ENCODE results near the gene GAL3ST3.

The GAL3ST3 gene

GRCh38 chr11:66016793-66017177 lies 32.2 kb downstream of the GAL3ST3 start:
- TF ChIP-seq GATA2 (IDR thresholded peaks at IDR 0.05; ENCODE audit: low read depth, low read length) (no peak), GATA3 (IDR thresholded peaks at IDR 0.05; ENCODE audit: low read depth, low read length) (no peak)

GRCh38 chr11:66015936-66016792 lies 32.8 kb downstream of the GAL3ST3 start:
- TF ChIP-seq GATA2 (IDR thresholded peaks at IDR 0.05; ENCODE audit: low read depth, low read length) (no peak), GATA3 (IDR thresholded peaks at IDR 0.05; ENCODE audit: low read depth, low read length) (no peak)

GRCh38 chr11:66015454-66015881 lies 33.5 kb downstream of the GAL3ST3 start:
- TF ChIP-seq GATA2 (IDR thresholded peaks at IDR 0.05; ENCODE audit: low read depth, low read length) (no peak), GATA3 (IDR thresholded peaks at IDR 0.05; ENCODE audit: low read depth, low read length) (no peak)

DNA sequence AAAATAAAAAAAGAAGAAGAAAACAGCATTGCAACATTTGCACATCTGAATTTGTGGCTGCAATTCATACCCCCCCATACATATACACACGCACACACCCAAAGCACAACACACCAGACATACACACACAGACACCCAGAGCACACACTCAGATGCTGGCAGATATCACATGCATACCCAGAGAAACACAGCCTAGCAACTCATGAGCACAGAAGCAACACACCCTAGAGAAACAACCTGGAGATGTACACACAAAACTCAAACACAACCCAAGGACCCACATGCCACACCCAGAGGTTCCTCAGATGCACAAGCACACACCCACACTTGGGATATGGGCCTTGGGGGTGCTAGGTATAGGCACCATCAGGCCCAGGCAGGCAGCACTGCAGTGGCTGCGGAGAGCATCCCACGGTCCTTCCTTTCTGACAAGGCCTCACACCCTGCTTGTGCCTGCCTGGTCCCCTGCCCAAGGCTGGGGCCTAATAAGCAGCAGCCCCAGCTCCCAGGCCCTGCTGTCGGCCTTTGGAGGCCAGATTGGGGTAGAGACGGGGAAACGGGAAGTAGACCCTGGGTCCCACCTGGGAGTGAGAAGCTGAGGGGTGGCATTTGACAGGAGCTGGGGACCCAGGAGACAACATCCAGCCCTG lies 34.0 kb downstream of the GAL3ST3 start:
- TF ChIP-seq GATA2 (IDR thresholded peaks at IDR 0.05; ENCODE audit: low read depth, low read length) (no peak), GATA3 (IDR thresholded peaks at IDR 0.05; ENCODE audit: low read depth, low read length) (no peak)

- no peak for TF ChIP-seq GATA2 (IDR thresholded peaks at IDR 0.05; ENCODE audit: low read depth, low read length)
- no peak for TF ChIP-seq GATA3 (IDR thresholded peaks at IDR 0.05; ENCODE audit: low read depth, low read length)
Measured at GRCh38 chr11:66013762-66014100, 35.2 kb downstream of the GAL3ST3 start.

DNA sequence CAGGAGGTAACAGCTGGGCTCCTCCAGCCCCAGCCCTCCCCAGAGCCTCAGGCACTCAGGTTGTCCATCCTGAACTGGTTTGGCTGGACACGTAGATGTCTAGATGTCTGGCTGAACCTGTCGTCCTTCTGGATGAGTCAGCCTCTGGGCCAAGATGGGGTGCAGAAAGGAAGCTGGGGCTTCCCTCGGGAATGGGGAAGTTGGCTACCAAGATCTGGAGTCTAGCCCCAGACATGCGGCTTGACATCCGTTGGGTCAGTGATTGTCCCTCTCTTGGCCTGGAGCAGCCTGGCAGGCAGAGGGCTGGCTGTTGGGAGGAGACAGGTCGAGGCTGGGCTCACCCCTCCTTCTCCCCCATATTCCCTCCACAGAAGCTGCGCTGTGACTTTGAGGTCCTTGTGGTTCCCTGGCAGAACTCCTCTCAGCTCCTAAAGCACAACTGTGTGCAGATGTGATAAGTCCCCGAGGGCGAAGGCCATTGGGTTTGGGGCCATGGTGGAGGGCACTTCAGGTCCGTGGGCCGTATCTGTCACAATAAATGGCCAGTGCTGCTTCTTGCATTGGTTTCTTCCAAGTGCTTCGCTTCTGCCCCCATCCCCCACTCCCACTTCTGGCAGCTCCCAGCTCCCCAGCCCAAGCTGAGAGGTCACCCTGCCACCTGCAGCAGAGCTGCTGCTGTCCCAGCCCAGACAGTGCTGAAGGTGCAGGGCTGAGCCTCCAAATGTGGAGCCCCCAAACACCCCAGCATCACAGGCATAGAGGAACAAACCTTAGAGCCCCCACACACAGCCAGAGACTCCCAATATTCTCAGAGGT lies 35.8 kb downstream of the GAL3ST3 start:
- TF ChIP-seq GATA3 (IDR thresholded peaks at IDR 0.05; ENCODE audit: low read depth, low read length) = no peak
- no peak for TF ChIP-seq GATA2 (IDR thresholded peaks at IDR 0.05; ENCODE audit: low read depth, low read length)

DNA sequence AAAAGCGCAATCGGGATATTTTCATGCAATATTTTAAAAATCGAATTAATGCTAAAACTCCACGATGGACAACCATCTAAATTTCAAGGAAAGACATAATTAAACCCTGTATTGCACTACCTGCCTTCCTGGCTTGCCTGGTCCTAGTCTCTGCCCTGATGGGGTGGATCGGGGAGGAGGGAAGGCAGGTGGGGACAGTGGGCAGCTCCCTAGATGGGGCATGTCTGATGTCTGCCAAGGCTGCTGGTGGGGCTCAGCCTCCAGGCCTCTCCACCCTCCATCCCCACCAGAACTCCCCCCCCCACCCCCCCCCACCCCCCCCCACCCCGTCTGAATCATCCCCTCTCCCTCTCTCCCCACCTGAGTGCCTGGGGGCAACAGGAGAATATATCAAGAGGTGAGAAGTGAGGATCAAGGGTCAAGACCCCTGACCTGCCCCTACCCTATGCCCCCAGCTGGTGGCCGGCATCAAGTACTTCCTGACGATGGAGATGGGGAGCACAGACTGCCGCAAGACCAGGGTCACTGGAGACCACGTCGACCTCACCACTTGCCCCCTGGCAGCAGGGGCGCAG lies 36.5 kb downstream of the GAL3ST3 start:
- TF ChIP-seq GATA3 (IDR thresholded peaks at IDR 0.05; ENCODE audit: low read depth, low read length) (no peak), GATA2 (IDR thresholded peaks at IDR 0.05; ENCODE audit: low read depth, low read length) (no peak)

DNA sequence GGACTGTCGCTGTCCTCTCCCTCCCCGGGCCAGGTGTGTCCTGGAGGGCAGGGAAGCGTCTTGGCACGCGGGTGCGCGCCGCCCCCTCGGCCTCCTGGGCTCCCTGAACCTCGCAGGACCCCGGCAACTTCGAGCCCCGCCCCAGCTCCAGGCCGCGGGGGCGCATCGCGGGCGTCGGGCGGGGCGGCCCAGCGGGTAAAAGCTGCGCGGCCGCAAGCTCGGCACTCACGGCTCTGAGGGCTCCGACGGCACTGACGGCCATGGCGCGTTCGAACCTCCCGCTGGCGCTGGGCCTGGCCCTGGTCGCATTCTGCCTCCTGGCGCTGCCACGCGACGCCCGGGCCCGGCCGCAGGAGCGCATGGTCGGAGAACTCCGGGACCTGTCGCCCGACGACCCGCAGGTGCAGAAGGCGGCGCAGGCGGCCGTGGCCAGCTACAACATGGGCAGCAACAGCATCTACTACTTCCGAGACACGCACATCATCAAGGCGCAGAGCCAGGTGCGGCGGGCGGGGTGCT lies 37.1 kb downstream of the GAL3ST3 start, which contains the start of gene CST6:
Gene CST6, plus strand, starts transcription at position 224 of the 519 bp plus-strand sequence. Its CDS starts 37 bp downstream, at position 261.
- TF ChIP-seq GATA2 (IDR thresholded peaks at IDR 0.05; ENCODE audit: low read depth, low read length) (no peak), GATA3 (IDR thresholded peaks at IDR 0.05; ENCODE audit: low read depth, low read length) (no peak)

DNA sequence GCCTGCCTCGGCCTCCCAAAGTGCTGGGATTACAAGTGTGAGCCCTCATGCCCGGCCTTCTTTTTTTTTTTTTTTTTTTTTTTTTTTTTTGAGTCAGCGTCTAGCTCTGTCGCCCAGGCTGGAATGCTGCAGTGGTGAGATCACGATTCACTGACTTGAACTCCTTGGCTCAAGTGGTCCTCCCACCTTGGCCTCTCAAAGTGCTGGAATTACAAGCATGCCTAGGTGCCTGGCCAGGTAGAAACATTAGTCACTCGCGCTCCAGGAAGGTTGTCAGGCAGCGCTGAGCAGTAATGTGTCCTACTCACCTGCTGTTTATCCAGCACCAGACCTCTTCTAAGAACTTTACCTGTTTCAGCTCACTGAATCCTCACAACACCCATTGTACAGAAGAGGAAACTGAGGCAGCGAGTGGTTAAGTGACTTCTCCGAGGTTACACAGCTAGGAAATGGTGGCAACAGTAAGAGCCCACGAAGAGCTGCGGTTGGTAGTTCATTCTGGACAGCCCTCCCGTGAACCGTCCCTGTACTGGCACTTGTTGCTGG lies 37.6 kb downstream of the GAL3ST3 start:
- TF ChIP-seq GATA2 (IDR thresholded peaks at IDR 0.05; ENCODE audit: low read depth, low read length) (no peak), GATA3 (IDR thresholded peaks at IDR 0.05; ENCODE audit: low read depth, low read length) (no peak)

DNA sequence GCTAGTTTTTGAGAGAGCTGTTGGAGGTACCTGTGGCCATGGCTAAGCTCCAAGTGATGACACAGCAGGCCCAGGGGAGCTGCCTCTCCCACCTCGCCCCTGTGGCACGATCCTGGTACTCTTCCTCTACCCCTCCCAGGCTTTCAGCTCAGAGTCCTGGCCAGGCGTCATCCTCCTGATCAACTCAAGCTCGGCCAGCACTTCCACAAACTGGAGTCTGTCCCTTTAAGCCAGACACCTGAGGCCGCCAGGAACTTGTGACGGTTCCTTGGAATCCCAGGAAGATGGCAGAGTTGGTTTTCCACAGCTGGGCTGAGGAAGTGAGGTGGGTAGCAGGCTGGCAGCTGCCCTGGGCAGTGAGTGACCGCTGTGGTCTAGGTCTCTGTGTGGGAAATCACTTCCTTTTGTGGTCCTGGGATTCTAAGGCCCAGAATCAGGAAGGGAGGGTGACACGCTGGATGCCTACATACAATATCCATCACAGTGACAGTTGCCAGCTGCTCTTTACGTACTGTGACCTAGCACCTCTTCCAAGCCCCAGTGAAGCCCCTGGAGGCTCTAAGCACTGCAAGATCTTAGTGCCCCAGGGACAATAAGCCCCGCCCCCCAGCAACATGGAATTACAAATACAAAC lies 40.4 kb downstream of the GAL3ST3 start:
- TF ChIP-seq GATA2 (IDR thresholded peaks at IDR 0.05; ENCODE audit: low read depth, low read length) (no peak), GATA3 (IDR thresholded peaks at IDR 0.05; ENCODE audit: low read depth, low read length) (no peak)

DNA sequence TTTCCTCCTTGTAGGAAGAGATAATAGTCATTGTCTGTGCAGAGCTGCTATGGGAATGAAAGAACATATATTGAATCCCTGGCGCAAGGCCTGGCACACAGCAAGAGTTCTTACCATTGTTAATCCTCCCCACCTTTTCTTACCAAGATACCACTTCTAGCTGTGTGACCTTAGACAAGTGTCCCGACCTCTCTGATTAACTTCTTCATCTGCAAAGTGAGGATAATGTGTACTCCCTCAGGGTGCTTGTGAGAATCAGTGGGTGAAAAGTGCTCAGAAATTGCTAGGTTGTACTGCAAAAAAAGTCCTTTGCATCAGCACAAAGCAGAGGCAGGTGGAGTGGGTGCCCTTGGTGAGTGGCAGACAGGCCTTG lies 40.9 kb downstream of the GAL3ST3 start:
- TF ChIP-seq GATA2 (IDR thresholded peaks at IDR 0.05; ENCODE audit: low read depth, low read length) (no peak), GATA3 (IDR thresholded peaks at IDR 0.05; ENCODE audit: low read depth, low read length) (no peak)

GRCh38 chr11:66007201-66007634 lies 41.7 kb downstream of the GAL3ST3 start:
- TF ChIP-seq GATA3 (IDR thresholded peaks at IDR 0.05; ENCODE audit: low read depth, low read length) = no peak

- TF ChIP-seq GATA3 (IDR thresholded peaks at IDR 0.05; ENCODE audit: low read depth, low read length) (no peak), GATA2 (IDR thresholded peaks at IDR 0.05; ENCODE audit: low read depth, low read length) (no peak)
Measured at GRCh38 chr11:66006891-66007176, 42.1 kb downstream of the GAL3ST3 start.
